Smooth muscle cell (in vitro differentiated cells): ENCODE results near the gene TSPAN18. TPM values are rescaled to one million over a fixed set of nuclear protein-coding genes. Genes with fewer than 3 reads are reported as not detected.
A peak's percentile ranks its signal among the peaks of the same experiment; 100 is the strongest.

ENCODE experiments used
- DNase-seq: peaks from one replicate; lab custom pipeline; 2025; ENCODE audit not compliant: unreplicated experiment; lab: John Stamatoyannopoulos, UW
- H2AFZ ChIP-seq: fragments of 200-600 bp; sonication (generic); 2 replicates; pipeline ENCODE4 v1.6.0; 2016; ENCODE audit warnings: antibody characterized with exemption, low read depth, mild to moderate bottlenecking
- H3F3A ChIP-seq: fragments of 200-600 bp; sonication (generic); 2 replicates; pipeline ENCODE4 v1.6.0; 2017; ENCODE audit warnings: antibody characterized with exemption, low read depth
- H3K27ac ChIP-seq: fragments of 200-600 bp; sonication (generic); 2 replicates; pipeline ENCODE4 v1.5.1; 2016; ENCODE audit warnings: low read depth, mild to moderate bottlenecking
- H3K27me3 ChIP-seq: fragments of 200-600 bp; sonication (generic); 2 replicates; pipeline ENCODE4 v1.6.1; 2016; ENCODE audit warnings: low read depth, mild to moderate bottlenecking
- H3K36me3 ChIP-seq: fragments of 200-600 bp; sonication (generic); 2 replicates; pipeline ENCODE4 v1.5.1; 2016; ENCODE audit warnings: low read depth
- H3K4me1 ChIP-seq: fragments of 200-600 bp; sonication (generic); 2 replicates; pipeline ENCODE4 v1.5.1; 2016; ENCODE audit warnings: low read depth
- H3K4me2 ChIP-seq: fragments of 200-600 bp; sonication (generic); 2 replicates; pipeline ENCODE4 v1.6.0; 2016; ENCODE audit warnings: mild to moderate bottlenecking
- H3K4me3 ChIP-seq: fragments of 200-600 bp; sonication (generic); 2 replicates; pipeline ENCODE4 v1.5.1; 2016; ENCODE audit warnings: mild to moderate bottlenecking
- H3K79me2 ChIP-seq: fragments of 200-600 bp; sonication (generic); 2 replicates; pipeline ENCODE4 v1.6.0; 2016; ENCODE audit warnings: low read depth, mild to moderate bottlenecking
- H3K9ac ChIP-seq: fragments of 200-600 bp; sonication (generic); 2 replicates; pipeline ENCODE4 v1.6.0; 2016; ENCODE audit warnings: low read depth
- H3K9me3 ChIP-seq: fragments of 200-600 bp; sonication (generic); replicated peaks from 2 replicates; pipeline ENCODE4 v1.5.1; 2016; ENCODE audit warnings: low read depth
- H4K20me1 ChIP-seq: fragments of 200-600 bp; sonication (generic); 2 replicates; pipeline ENCODE4 v1.6.0; 2016; ENCODE audit warnings: low read depth
- WGBS: methylation state at CpG from one replicate; pipeline ENCODE4 v1.1.7; 2016; ENCODE audit warnings: low lambda C conversion rate; 5-methylcytosine and 5-hydroxymethylcytosine counted together
- polyA plus RNA-seq: library from polyadenylated mRNA; unstranded; fragments of >200 nt; fragmentation: Nextera tagmentation; extraction: Ambion mirVana; gene quantifications from 2 replicates; pipeline ENCODE4 v1.2.1, GENCODE V29; 2016
- total RNA-seq: library from RNA; depleted of rRNA; stranded (reverse); fragments of >200 nt; gene quantifications from 2 replicates; pipeline ENCODE4 v1.2.3, GENCODE V29; 2014
- TF ChIP-seq, protein P1 (sequence below): fragments of 200-600 bp; sonication (generic); IDR thresholded peaks from 2 replicates; pipeline ENCODE4 v1.5.1; 2017; ENCODE audit warnings: borderline replicate concordance, mild to moderate bottlenecking, antibody characterized with exemption; ENCODE audit not compliant: insufficient read depth, poor library complexity, severe bottlenecking

TSPAN18 gene
- total and polyA plus RNA-seq, 2 experiments from 2014 or later, result 3.4 to 15.3 TPM

DNA sequence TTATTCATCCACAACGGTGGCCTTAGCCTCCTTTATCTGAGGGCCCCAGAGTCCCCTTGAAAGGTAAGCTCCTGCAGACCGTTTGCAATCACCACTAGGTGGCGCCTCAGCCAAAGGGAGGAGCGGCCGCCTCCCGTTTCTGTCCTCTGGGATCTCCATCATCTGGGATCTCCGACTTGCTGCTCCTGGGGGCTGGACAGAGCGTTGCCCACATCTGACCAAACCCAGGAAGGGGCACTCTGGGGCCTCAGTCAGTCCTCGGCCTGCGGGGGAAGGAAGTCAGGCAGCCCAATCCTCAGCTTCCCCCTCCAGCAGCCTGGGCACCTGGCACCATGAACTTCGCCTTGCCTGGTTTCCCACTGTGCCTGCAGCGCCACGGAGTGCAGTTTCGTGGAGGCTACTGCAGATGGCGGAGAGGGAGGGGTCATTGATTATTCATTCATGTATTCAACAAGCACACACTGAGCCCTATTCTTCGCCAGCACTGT, 200.5 kb downstream of the TSPAN18 start:
- WGBS, result 37% methylated on average over 16 of the region's 16 CpGs
- DNase-seq, result peak; percentile 11

DNA sequence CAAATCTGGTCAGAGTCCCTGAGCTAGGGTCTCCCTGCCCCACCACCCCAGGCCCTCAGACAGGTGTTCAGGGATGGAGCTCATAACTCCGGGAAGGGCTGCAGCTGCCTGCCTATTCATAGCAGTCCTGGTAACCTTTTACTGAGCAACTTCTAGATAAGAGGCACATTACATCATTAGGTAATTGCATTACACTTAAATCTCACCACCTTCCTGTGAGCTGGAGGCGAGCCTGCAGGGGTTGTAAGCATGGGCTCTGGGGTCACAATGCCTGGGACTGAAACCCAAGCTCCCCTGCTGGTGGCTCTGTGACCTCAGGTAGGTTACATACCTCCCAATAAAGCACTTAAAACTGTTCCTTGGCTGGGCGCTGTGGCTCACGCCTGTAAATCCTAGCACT, 201.4 kb downstream of the TSPAN18 start:
- Histone ChIP-seq H2AFZ (no peak overlapping the region), H3K27me3 (no peaks in the 10 kb centered on the region), H3K27ac (no peak overlapping the region), H3K4me1 (peaks cover 9% of the 10 kb centered on the region), H3K4me2 (no peak overlapping the region), H4K20me1 (no peaks in the 10 kb centered on the region), H3K4me3 (no peak overlapping the region), H3K9me3 (no peaks in the 10 kb centered on the region), H3K79me2 (no peaks in the 10 kb centered on the region), H3K9ac (no peak overlapping the region), H3F3A (no peaks in the 10 kb centered on the region), H3K36me3 (no peaks in the 10 kb centered on the region)
- TF ChIP-seq, protein P1, sequence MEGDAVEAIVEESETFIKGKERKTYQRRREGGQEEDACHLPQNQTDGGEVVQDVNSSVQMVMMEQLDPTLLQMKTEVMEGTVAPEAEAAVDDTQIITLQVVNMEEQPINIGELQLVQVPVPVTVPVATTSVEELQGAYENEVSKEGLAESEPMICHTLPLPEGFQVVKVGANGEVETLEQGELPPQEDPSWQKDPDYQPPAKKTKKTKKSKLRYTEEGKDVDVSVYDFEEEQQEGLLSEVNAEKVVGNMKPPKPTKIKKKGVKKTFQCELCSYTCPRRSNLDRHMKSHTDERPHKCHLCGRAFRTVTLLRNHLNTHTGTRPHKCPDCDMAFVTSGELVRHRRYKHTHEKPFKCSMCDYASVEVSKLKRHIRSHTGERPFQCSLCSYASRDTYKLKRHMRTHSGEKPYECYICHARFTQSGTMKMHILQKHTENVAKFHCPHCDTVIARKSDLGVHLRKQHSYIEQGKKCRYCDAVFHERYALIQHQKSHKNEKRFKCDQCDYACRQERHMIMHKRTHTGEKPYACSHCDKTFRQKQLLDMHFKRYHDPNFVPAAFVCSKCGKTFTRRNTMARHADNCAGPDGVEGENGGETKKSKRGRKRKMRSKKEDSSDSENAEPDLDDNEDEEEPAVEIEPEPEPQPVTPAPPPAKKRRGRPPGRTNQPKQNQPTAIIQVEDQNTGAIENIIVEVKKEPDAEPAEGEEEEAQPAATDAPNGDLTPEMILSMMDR, result no peak
- WGBS, result 85% methylated on average over 4 of the region's 4 CpGs
- no peak for DNase-seq

More for the DNA sequence above, 200.5 kb downstream of the TSPAN18 start:
- H3K4me1 ChIP-seq, result peaks cover 9% of the 10 kb centered on the region
- no peak overlapping the region for H3K4me3 ChIP-seq
- H3K36me3 ChIP-seq, result no peaks in the 10 kb centered on the region
- H3K27ac ChIP-seq, result no peak overlapping the region
- no peak overlapping the region for H2AFZ ChIP-seq
- no peak overlapping the region for H3K4me2 ChIP-seq
- no peaks in the 10 kb centered on the region for H3F3A ChIP-seq
- no peaks in the 10 kb centered on the region for H3K79me2 ChIP-seq
- H4K20me1 ChIP-seq, result no peaks in the 10 kb centered on the region
- no peaks in the 10 kb centered on the region for H3K27me3 ChIP-seq
- H3K9ac ChIP-seq, result no peak overlapping the region
- no peaks in the 10 kb centered on the region for H3K9me3 ChIP-seq
- TF ChIP-seq, protein P1, result peak; percentile 84

DNA sequence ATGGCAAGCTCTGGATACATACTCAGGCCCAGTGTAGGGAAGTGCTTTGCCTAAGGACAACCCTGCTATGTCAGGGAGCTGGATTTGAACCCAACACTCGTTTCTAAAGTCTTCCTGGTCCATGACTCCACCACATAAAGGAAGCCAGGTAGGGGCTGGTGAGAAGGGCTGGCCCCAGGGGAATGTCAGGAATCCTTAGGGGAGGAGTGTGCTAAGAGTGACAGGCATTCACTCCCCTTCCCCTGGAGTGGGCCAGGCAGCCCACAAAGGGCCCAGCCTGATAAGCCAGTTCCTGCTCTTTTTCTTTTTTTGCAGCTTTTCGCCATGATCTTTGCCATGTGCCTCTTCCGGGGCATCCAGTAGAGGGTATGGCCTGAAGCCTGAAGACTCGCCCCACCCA, 202.1 kb downstream of the TSPAN18 start:
- WGBS, result 63% methylated on average over 4 of the region's 4 CpGs
- Histone ChIP-seq H3K9me3 (no peaks in the 10 kb centered on the region), H3K36me3 (no peaks in the 10 kb centered on the region), H3F3A (no peaks in the 10 kb centered on the region), H3K4me1 (peaks cover 9% of the 10 kb centered on the region), H4K20me1 (no peaks in the 10 kb centered on the region), H2AFZ (no peak overlapping the region), H3K4me3 (no peak overlapping the region), H3K9ac (no peak overlapping the region), H3K27ac (no peak overlapping the region), H3K27me3 (no peaks in the 10 kb centered on the region), H3K79me2 (no peaks in the 10 kb centered on the region), H3K4me2 (no peak overlapping the region)
- TF ChIP-seq, protein P1, result no peak
- DNase-seq, result no peak

DNA sequence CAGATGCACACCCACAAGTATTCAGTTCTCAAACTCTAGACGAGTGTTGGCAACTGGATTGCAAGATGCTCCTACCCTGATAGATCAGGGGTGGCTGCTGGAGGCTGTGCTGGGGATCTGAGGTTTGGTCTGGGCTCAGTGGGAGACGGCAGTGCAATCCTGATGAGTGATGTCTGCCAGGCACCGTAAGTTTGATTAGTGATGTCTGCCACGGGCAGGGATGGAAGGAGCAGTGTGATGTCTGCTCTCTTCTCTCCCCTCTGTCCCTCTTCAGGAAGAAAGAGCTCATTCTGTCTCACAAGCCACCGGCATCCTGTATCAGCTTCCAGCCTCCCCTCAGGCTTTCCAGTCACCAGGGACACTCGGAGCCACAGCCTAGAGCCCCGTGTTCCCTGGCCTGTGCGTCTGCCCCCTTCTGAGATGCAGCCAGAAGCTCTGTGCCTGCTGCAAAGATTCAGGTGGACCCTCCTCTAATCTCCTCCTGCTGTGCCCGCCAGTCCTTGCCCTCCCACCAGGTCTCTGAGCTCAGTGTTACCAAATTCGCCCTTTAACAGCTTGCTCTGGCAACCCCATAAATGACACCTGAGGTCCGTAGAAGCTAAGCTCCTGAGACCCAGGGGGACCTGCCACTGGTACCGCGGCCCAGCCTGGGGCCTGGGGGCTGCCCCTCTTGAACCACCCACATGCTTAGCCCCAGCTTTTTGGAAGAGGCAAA, 204.0 kb downstream of the TSPAN18 start:
- Histone ChIP-seq H3K36me3 (no peaks in the 10 kb centered on the region), H3K4me1 (peaks cover 9% of the 10 kb centered on the region), H3K9ac (no peak overlapping the region), H3K27ac (no peak overlapping the region), H4K20me1 (no peaks in the 10 kb centered on the region), H3K9me3 (no peaks in the 10 kb centered on the region), H3K79me2 (no peaks in the 10 kb centered on the region), H2AFZ (no peak overlapping the region), H3F3A (no peaks in the 10 kb centered on the region), H3K27me3 (no peaks in the 10 kb centered on the region), H3K4me3 (no peak overlapping the region), H3K4me2 (no peak overlapping the region)
- TF ChIP-seq, protein P1, result no peak
- no peak for DNase-seq
- 80% methylated on average over 12 of the region's 13 CpGs for WGBS
